K562 (cell line): ENCODE measurements around the gene XPO6.

Experiments
- CHD2 ChIP-seq: IDR thresholded peaks from 2 replicates; pipeline ENCODE4 v1.6.1; 2011; ENCODE audit warnings: low read depth, low read length
- DIDO1 ChIP-seq: fragments of 450-650 bp; IDR thresholded peaks from 2 replicates; pipeline ENCODE4 v1.6.1; 2016; ENCODE audit warnings: low read depth, missing biosample characterization, missing genetic modification characterization
- EP300 ChIP-seq: IDR thresholded peaks from 2 replicates; pipeline ENCODE4 v1.6.1; 2012; ENCODE audit warnings: low read length, improper control_type of control experiment
- RAD21 ChIP-seq, 2 experiments: fragments of 250-450 bp in 1 of 2; fragments of 450-650 bp in 1 of 2; sonication (Bioruptor Pico) in 1 of 2; formaldehyde crosslinking in 1 of 2; IDR thresholded peaks in 1 of 2; conservative IDR thresholded peaks in 1 of 2; 2 replicates each; pipeline versions ENCODE4 v1.4.0 to v1.8.0; 2020 to 2022; ENCODE audit warnings: mild to moderate bottlenecking in 2 of 2, moderate library complexity in 1 of 2
- SP1 ChIP-seq: sonication (generic); formaldehyde crosslinking; IDR thresholded peaks from 2 replicates; pipeline ENCODE4 v1.8.1; 2022; ENCODE audit warnings: mild to moderate bottlenecking, missing genetic modification reagents
- ZNF232 ChIP-seq: sonication (generic); formaldehyde crosslinking; IDR thresholded peaks from 2 replicates; pipeline ENCODE4 v1.8.0; 2022; ENCODE audit warnings: mild to moderate bottlenecking, missing genetic modification reagents

- TF ChIP-seq RAD21 (CRISPR knock-in tag; conservative IDR thresholded peaks at IDR 0.05 in 1 of 2, IDR thresholded peaks at IDR 0.05 in 1 of 2), result no peak
- no peak for TF ChIP-seq ZNF232
- TF ChIP-seq CHD2, result no peak
- no peak for TF ChIP-seq EP300
- TF ChIP-seq SP1 (CRISPR knock-in tag), result no peak
- TF ChIP-seq DIDO1 (tag), result no peak
Observed at GRCh38 chr16:28175715-28176114, 36.0 kb downstream of the XPO6 start.
